AG04449 (cell line): ENCODE results near the gene MZB1.
A peak's percentile ranks its signal among the peaks of the same experiment; 100 is the strongest.

Experiments used
- CTCF ChIA-PET: fragments of 350-600 bp; formaldehyde crosslinking; extraction: SDS; loops from one replicate; lab custom pipeline; 2021; ENCODE audit warnings: antibody characterized with exemption; lab: Yijun Ruan, JAX
- POLR2A ChIA-PET: fragments of 400-600, 350-600 bp; formaldehyde crosslinking; extraction: SDS; loops from one replicate; lab custom pipeline; 2020; ENCODE audit warnings: antibody characterized with exemption, inconsistent platforms; lab: Yijun Ruan, JAX
- DNase-seq: peaks from one replicate; pipeline ENCODE4 v3.0.0-alpha.2; 2010; ENCODE audit warnings: low read depth, low spot score
- H3K4me3 ChIP-seq: 2 replicates; pipeline ENCODE4 v1.5.1; 2011; ENCODE audit warnings: low read depth, mild to moderate bottlenecking, control low read depth, low read length
- TF ChIP-seq, protein P1 (sequence below): IDR thresholded peaks from one replicate; pipeline ENCODE4 v1.5.1; 2011; ENCODE audit warnings: mild to moderate bottlenecking, moderate library complexity, low read length, control low read depth, inconsistent platforms; ENCODE audit not compliant: insufficient read depth; ENCODE audit errors: missing control alignments

The MZB1 gene

DNA sequence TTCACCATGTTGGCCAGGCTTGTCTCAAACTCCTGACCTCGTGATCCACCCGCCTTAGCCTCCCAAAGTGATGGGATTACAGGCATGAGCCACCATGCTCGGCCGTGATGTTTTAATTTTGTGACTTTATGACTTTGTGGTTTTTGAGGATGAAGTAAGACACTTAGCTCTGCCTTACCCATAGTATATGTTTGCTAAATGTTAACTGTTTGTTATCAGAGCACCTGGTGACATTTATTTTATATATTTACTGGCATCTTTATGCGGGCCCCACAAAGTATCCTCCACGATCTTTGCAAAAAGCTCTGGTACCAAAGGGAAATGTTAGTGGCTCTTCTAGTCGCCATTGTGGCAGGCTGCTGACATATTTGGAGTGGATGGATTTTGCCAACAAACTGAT, 13.3 kb downstream of the MZB1 start:
- no peak for DNase-seq
- TF ChIP-seq, protein P1, sequence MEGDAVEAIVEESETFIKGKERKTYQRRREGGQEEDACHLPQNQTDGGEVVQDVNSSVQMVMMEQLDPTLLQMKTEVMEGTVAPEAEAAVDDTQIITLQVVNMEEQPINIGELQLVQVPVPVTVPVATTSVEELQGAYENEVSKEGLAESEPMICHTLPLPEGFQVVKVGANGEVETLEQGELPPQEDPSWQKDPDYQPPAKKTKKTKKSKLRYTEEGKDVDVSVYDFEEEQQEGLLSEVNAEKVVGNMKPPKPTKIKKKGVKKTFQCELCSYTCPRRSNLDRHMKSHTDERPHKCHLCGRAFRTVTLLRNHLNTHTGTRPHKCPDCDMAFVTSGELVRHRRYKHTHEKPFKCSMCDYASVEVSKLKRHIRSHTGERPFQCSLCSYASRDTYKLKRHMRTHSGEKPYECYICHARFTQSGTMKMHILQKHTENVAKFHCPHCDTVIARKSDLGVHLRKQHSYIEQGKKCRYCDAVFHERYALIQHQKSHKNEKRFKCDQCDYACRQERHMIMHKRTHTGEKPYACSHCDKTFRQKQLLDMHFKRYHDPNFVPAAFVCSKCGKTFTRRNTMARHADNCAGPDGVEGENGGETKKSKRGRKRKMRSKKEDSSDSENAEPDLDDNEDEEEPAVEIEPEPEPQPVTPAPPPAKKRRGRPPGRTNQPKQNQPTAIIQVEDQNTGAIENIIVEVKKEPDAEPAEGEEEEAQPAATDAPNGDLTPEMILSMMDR, result no peak
- ChIA-PET CTCF (interaction anchor here (1.3 kb wide), 1 partner anchor 15 kb away, joined by 3 read pairs; no protein-coding TSS in a partner anchor), POLR2A (interaction anchor here (0.6 kb wide), 1 partner anchor 952 kb away, joined by 3 read pairs; no protein-coding TSS in a partner anchor)
- no peak overlapping the region for H3K4me3 ChIP-seq

DNA sequence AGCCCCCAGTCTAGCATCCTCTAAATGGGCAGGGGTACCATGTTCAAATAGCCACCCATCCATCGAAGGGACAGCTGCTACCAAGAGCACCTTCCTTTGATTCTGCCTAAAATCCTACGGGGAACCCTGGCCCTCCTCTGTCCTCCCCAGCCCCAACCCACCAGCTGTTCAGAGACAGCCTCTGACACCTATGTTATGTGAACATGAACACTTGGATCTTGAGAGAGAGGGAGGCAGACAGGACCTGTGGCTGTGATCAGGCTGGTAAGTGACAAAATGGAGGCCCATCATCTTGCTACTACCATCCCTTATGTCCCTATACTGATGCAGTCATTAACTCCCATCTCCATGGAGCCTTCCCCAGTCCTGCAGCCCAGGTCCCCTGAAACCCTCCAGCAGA, 14.8 kb downstream of the MZB1 start:
- TF ChIP-seq, protein P1, result no peak
- no peak overlapping the region for H3K4me3 ChIP-seq
- ChIA-PET CTCF (interaction anchor here (1.0 kb wide), 1 partner anchor 16 kb away, joined by 4 read pairs; no protein-coding TSS in a partner anchor), POLR2A (interaction anchor here (0.7 kb wide), 1 partner anchor 101 kb away, joined by 3 read pairs; no protein-coding TSS in a partner anchor)
- no peak for DNase-seq

DNA sequence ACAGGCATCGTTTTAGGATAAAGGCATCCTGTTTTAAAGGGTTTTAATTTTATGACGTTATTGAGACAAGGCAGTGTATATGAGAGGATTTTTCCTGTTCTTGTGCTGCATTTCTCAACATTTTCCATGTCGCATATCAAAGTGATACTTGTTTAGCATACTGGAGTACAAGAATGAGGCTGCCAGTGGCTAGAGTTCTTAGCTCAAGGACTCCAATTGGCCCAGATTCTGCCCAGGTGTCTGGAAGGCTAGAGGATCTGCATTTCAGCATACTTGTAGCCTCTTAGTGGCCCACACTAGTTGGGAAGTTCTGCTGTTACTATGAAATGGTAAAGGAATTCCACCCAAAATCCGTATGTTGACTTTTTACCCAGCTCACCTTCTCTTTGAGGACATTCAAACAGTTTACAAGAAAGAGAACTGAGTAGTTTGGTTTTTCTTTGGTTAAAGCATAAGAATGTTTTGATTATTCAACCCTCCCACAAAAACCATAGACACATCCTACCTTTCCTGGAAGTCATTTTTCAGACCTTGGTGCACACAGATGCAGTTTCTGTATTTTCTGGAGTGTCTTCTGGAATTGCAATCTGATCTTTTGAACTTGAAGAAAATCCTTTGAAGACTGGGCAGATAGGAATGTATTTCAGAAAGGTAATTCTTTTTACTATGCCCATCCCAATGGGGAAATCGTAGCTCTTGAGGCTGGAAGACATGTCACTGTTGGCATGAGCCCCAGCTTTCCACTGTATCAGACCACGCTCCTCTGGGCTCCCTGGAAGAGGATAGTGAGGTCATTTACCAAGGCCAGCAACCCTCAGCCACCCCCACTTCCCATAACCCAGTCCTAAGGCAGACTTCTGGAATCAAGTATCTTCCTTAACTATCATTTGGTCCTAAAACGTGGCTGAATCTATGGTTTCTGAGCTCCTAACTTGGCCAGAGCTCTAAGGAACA, 18.0 kb downstream of the MZB1 start:
- TF ChIP-seq, protein P1, result no peak
- ChIA-PET CTCF (interaction anchor here (0.9 to 1.0 kb wide), 3 partner anchors 15 to 20 kb away, joined by 3 read pairs; no protein-coding TSS in a partner anchor), POLR2A (no interaction called here)
- no peak overlapping the region for H3K4me3 ChIP-seq
- DNase-seq, result no peak

DNA sequence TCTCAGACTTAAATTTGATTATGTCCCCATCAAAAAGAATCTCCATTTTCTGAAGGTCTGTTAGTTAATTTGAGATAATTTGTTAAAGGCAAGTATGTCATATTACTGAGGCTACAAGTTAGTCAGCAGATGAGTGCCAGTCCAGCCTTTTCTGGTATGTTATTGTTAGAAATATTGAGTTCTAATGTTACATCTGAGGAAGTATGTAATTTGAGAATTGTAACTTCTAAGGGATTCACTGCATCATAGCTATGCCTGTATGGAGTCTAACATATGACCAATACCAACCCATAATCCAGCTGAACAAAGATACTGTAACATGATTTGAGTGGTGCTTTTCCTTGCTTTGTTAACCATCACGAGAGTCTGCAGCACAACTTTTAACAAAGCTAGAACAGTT, 20.5 kb downstream of the MZB1 start:
- CTCF ChIA-PET, result interaction anchor here (1.4 kb wide), 1 partner anchor 919 kb away, joined by 3 read pairs; no protein-coding TSS in a partner anchor
- TF ChIP-seq, protein P1, result no peak
- no peak overlapping the region for H3K4me3 ChIP-seq
- peak; percentile 45 for DNase-seq
- POLR2A ChIA-PET, result interaction anchor here (0.9 kb wide), 1 partner anchor 28 kb away, joined by 3 read pairs; the partner anchor contains the start of gene PAIP2

DNA sequence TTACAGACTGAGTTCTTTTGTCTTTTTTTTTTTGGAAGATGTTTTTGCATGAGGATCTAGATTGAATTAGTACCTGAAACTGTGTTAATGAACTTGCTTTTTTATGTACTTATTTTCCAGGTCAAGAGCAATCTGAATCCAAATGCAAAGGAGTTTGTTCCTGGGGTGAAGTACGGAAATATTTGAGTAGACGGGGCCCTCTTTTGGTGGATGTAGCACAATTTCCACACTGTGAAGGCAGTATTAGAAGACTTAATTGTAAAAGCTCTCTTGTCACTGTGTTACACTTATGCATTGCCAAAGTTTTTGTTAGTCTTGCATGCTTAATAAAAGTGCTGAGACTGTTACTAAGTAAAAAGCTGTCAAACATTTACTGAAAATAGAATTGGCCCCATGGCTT, 21.1 kb downstream of the MZB1 start:
- TF ChIP-seq, protein P1, result no peak
- POLR2A ChIA-PET, result interaction anchor here (0.9 kb wide), 1 partner anchor 27 kb away, joined by 3 read pairs; the partner anchor contains the start of gene PAIP2
- DNase-seq, result no peak
- no peak overlapping the region for H3K4me3 ChIP-seq
- CTCF ChIA-PET, result interaction anchor here (1.8 kb wide), 1 partner anchor 11 kb away, joined by 5 read pairs; no protein-coding TSS in a partner anchor

DNA sequence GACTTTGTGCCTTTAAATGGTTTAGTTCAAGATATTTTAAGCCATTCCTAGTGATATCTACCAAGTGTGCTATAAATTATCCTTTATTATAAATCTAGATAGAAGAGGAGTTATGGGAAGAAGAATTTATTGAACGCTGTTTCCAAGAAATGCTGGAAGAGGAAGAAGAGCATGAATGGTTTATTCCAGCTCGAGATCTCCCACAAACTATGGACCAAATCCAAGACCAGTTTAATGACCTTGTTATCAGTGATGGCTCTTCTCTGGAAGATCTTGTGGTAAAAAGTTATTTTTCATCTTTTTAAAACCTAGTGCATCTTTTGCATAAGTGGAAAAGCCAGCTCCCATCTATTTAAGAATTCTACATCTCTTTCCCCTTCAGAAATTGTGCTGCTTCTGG, 25.2 kb downstream of the MZB1 start:
- ChIA-PET POLR2A (no interaction called here), CTCF (no interaction called here)
- TF ChIP-seq, protein P1, result no peak
- no peak for DNase-seq
- no peak overlapping the region for H3K4me3 ChIP-seq
